ENCODE results near the gene SMARCE1.

Gene SMARCE1

GRCh38 chr17:40645291-40645690, 2.3 kb downstream of the SMARCE1 start:
- no peak for DNase-seq

GRCh38 chr17:40637931-40638330, 9.7 kb downstream of the SMARCE1 start:
- no peak for DNase-seq

- no peak for DNase-seq
Observed at GRCh38 chr17:40633871-40634270, 13.7 kb downstream of the SMARCE1 start.

GRCh38 chr17:40632216-40632615, 15.4 kb downstream of the SMARCE1 start:
- no peak for DNase-seq

GRCh38 chr17:40629842-40630241, 17.8 kb downstream of the SMARCE1 start:
- DNase-seq: no peak

- no peak for DNase-seq
Observed at GRCh38 chr17:40625311-40625710, 22.3 kb downstream of the SMARCE1 start.

GRCh38 chr17:40623419-40624210, 24.0 kb downstream of the SMARCE1 start:
- no peak for DNase-seq

GRCh38 chr17:40622509-40622928, 25.1 kb downstream of the SMARCE1 start:
- DNase-seq: no peak

- no peak for DNase-seq
Observed at GRCh38 chr17:40621578-40621977, 26.0 kb downstream of the SMARCE1 start.

DNA sequence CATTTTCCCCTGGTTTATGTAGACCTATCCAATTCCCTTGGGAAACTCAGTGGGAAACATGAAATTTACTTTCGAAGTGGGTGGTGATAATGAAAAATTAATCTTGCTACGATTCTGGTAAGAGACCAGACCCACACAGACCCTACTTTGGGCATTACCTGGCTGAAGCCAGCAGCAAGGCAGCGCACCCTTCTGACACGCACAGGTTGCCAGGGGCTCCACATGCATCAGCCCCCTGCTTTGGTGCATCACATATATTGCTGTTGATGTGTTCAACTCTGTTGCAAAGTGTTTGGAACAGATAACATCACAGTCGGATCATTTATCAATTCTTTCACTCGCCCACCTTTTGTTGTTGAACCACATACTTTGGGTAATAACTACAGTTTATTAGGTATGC, 26.6 kb downstream of the SMARCE1 start:
- no peak for DNase-seq

- no peak for DNase-seq
Observed at GRCh38 chr17:40618754-40619625, 28.6 kb downstream of the SMARCE1 start.

DNA sequence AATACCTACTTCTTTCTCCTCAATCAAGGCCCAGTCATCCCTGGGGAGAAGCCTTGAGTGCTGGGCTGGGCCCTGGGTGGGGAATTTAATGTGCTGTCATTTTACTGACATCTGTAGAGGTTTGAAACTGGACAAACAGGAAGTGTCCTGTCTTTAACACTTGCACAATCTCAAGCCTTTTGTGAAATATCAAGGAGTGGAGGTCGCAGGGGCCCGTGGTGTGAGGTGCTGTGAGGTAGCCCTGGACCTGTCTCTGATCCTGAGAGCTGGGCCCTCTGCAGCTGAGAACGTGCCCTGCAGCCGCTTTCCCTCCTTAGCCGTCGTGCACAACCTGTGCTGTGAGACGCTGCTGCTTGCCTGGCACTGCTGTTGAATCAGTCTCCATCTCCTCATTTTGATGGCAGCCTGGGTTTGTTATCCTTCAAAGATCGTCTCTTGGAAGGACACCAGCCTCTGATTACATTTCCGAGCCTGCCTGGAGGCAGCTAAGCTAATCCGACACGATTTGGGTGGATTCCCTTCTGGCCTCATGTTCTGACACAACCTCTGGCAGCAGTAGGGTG, 29.9 kb downstream of the SMARCE1 start:
- DNase-seq: no peak

GRCh38 chr17:40616592-40616991, 31.0 kb downstream of the SMARCE1 start:
- DNase-seq: no peak

DNA sequence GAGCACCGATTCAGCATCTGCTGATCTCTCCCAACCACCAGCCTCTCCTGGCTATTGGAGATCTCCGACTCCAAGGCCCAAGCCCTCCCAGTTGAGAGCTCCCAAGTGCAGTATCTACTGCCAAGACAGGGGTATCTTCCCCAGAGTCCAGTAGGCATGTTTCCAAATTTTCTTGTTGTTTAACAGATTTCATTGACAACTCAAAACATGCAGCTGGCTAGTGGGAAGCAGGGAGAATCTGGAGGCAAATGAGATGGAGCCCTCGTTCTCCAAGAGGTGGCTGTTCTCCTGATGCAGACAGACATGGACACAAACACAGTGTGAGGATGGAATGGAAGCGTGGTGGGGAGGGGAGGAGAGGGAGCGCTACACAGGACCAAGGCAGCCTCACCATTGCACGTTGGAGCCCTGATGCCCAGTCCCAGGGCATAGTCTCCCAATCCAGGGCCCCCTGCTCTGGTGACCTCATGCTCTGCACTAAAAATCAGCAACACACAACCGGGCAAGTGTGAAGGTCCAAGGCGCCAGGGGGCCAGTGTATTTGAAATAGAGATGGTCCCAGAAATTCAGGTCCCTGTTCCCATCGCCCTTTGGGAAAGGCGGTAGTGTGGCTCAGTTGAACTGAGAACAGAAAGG, 31.7 kb downstream of the SMARCE1 start:
- DNase-seq: no peak

GRCh38 chr17:40615068-40615840, 32.4 kb downstream of the SMARCE1 start:
- peak; percentile 16 for DNase-seq

- DNase-seq: no peak
Observed at GRCh38 chr17:40614431-40615067, 33.1 kb downstream of the SMARCE1 start.

- DNase-seq: no peak
Observed at GRCh38 chr17:40613467-40614154, 34.0 kb downstream of the SMARCE1 start.

DNA sequence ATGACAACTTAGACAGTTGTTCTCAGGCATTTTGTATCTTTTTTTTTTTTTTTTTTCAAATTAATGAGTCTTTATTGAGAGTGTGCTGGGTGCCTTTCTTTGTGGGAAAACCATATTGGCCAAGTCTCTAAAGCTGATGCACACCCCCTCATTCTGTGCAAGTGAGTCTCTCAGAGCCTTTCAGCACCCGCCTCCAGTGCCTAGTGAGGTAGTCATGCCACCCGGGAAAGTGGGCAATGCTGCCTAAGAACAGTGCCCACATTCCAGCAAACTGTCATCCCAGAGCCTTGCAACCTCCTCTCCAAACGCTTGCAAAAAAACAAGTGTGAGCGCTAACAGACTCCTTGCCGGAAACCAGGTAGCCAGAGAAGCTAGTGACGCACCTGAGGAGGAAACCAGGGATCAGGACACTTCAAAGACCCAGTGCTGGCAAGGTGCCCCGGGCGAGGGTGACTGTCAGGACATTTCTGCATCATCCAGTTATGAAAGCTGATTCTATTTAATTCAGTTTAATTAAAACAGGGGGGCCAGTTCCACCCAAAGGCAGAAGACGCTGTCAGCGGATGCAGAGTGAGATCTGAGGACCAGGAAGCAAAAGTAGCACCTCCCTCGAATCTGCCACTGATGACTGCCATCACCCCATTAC, 34.9 kb downstream of the SMARCE1 start:
- DNase-seq: no peak

DNA sequence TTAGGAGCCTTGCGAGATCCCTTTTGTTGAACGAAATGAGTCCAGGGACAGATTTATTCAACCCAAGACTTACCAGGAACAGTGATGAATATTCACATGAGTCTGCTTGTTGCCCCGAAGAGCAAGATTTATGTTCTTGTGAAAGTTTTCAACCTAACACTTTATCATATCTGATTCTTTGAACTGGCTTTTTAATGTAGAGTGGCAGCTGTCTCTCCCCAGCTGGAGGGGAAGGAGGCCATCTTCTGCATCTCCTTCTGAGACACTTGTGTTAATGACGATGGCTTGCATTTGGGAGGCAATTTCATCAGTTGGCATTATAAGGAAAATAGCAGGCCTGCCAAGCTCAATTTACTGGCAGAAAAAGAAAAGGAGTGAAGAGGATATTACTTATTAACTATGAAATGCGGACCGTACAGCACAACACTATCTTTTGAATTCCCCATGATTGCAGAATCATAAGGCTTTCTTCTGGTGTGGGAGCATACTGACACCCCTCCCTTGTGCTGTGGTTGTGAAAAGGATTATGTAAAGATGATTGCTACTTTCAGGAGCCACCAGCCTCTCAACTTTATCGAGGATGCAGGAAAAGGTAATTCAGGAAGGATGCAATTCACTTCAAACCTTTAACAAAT, 35.7 kb downstream of the SMARCE1 start:
- DNase-seq: no peak

DNA sequence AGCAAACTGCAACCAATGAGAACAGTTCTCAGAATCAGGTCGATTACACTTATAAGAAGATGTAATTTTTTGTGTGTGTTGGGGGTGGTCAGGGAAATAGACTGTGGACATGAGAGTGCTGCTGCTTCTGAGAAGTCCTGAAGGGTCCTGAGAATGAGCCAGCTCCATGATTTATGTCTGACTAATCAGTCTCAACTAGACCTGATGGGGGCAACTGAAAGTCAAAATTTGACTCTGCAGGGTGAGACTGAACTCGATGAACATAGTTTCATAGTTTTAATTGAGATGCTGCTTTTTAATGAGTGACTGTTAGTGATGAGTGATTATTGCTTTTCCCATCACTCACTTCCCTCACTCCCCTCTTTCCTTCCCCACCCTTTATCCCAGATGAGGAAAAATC, 37.3 kb downstream of the SMARCE1 start:
- DNase-seq: no peak
